ENCODE measurements around the gene SIX5.
A peak's percentile ranks its signal among the peaks of the same experiment; 100 is the strongest.

SIX5 gene

GRCh38 chr19:45792470-45793177 is 23.6 kb upstream of the SIX5 start, which contains the start of gene DMWD:
Gene DMWD, minus strand, starts transcription at chr19:45792845. Its CDS starts 89 bp downstream, at chr19:45792756.
- peak; percentile 99 for DNase-seq (ENCODE audit: low read depth)

- no peak for DNase-seq (ENCODE audit: low read depth)
Measured at GRCh38 chr19:45791744-45792469, 22.9 kb upstream of the SIX5 start.

GRCh38 chr19:45790942-45791341 is 21.9 kb upstream of the SIX5 start:
- no peak for DNase-seq (ENCODE audit: low read depth)

DNA sequence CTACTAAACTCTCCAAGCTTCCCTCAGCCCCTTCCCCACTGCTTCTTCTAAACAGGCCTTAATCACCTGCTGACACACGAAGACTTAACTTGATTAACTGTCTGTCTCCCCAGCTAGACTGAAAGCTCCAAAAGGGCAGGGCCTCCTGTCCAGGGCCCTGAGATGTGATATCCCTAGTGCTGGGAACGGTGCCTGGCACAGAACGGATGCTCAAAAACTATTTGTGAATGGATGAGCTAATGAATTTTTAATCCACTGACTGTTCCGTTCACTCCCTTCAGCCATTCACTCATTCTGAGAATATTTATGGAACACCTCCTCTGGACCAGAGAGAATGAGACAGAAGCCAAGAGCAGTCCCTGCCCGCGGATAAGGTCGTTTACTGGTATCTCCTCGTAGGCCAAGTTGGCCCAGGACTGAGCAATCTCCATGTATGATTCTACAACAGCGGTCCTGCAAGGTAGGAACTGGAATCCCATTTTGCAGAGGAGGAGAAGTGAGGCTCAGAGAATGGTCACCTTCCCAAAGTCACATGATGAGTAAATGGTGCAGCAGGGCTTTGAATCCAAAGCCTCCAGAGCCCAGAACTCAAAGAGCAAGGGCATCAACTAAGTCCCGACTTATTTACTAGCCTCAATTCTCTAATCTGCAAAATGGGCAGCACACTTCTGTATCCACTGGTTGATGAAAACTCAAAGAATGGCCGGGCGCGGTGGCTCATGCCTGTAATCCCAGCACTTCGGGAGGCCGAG is 20.2 kb upstream of the SIX5 start:
- no peak for DNase-seq (ENCODE audit: low read depth)

DNA sequence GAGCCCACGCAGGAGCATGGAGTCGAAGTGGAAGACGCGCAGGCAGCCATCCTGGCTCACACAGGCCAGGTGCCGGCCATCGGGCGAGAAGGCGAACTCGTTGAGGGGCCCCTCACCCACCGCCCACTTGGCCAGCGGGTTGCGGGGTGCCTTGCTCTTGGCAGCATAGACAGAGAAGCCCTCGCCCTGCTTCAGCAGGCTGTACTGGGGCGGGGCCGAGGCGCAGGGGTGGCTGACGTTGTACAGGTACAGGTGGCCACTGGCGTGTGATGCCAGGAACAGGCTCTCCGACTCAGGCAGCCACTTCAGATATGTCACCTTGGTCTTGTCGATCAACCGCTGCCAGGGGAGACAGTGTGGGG is 17.5 kb upstream of the SIX5 start:
- DNase-seq (ENCODE audit: low read depth) = no peak

DNA sequence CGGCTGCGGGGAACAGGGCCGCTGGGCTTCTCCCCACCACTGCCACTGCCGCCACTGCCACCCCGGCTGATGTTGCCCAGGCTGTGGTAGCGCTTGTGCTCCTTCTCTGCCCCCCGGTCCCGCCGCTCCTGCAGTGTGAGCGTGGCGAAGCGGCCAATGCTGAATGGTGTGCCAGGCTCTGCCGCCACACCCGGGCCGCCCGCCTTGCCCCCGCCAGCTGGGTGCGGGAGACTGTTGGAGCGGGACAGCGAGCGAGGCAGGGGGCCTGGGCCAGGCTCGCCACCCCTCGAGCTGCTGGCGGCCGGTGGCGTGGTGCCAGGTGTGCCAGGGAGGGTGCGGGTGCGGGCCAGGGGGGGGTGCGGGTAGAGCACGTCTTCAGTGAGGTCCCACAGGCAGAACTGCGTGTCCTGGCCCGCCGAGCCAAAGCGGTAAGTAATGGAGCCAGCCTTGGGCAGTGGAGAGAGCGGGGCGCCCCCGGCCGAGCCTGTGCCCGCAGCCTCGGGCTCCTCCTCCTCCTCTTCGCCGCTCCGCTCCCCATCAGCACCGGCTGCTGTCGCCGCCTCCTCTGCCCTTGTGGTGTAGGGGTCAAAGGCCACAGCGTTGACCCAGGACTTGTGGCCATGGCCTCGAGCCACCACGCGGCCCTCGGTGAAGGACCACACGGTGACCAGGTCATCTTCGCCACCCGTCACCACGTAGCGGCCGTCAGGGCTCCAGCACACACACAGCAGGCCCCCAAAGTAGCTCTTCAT is 16.9 kb upstream of the SIX5 start:
- DNase-seq (ENCODE audit: low read depth) = no peak

DNA sequence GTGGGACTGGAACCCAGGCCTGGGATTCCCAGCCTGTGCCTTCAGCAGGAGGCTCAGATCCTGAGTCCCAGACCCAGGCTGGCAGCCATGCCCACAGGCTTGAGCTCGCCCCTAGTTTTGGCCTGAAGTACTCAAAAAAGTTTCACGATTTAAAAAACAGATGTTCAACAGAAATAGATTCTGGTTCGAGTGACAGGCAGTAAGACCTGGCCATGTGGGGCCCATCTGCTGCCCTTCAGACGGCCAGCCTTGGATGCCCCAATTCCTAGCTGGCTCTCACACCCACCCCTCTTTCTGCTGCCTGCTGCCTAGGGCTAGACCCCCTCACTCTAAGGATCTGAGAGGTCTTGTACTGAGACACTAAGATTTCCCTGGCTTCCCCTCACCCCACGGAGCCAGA is 16.0 kb upstream of the SIX5 start:
- no peak for DNase-seq (ENCODE audit: low read depth)

DNA sequence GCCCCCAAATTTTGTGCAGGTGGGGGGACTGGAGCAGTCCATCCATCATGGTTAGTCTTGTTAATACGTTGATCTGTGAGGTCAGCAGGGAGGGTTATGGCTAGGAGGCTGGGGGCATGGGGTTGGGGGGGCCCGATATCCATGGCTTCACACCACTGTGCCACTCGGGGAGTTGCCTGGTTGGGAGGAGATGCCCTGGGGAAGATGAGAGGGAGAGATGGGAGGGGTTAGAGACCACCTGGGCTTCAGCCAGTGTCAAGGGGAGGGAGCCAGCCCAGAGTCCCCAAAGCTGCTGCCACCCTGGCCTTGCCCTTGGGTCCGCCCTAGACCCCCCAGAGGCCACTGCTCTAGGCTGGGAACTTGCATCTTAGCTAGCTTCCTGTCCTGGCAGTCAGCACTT is 15.0 kb upstream of the SIX5 start:
- DNase-seq (ENCODE audit: low read depth) = no peak

DNA sequence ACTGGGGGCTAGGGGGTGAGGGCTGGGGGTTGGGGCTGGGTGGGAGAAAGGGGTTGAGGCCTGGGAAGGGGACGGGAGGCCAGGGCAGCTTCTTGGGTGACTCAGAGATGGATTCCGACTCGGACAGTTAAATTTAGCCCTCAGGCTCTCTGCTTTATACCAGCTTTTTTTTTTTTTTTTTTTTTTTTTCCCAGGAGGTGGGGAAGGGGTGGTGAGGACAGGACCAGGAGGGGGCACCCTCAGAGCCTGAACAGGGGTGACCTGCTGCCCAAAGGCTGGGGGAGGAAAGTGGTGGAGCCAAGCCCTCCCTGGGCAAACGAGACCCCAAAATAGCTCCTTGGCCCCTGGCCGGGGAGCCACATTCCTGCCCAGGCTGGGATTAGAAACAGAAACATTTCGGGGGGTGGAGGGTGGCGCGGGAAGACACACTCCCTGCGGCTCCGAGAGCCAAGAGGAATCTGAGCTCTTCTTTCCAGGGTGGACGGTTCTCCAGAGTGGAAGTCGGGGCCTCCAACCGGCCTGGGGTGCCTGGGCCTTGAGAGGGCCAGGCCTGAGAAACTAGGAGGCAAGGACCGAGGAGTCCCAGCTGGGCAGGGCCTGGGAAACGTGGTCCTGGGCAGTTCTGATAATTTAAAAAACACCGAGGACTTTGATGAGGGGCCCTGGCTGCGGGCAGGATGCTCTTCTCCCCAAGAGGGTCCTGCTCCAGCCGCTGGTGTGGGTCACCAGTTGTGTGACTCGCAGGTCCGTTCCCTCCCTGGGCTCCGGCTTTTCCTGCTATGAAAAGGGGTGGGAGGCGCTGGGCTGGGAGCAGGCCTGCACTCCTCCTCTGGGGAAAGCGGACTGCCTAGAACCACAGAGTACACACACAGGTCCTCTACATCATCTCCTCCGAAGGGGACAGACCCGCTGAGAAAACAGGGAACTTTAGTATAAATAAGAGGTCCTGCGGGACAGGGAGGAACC is 14.1 kb upstream of the SIX5 start:
- DNase-seq (ENCODE audit: low read depth) = no peak

DNA sequence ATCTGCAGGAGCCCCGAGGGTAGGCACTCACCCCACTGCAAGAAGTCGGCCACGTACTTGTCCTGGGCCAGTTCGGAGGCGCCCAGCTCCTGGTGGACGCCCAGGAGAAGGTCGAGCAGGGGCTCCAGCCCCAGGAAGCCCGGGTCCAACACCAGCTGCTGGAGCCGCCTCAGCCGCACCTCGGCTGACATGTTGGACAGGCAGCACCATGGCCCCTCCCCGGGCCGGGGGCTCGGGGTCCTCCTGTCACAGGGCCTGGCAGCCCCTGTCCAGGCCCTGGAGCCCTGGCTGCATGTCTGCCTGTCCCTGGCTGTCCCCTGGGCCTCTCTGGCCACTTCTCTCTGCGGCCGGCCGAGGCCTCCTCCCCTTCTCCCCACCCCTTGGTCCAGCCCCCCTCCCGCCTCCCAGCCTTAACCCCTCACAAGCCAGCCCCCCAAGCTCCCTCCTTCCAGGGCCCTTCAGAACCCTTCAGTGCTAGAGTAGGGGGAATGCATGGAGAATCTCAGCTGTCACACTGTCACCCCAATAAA is 13.2 kb upstream of the SIX5 start, which contains the start of gene DMPK:
TSS of gene DMPK (minus strand) at position 329 of the 530 bp plus-strand sequence. CDS start at position 191, 138 bp downstream.
- no peak for DNase-seq (ENCODE audit: low read depth)

GRCh38 chr19:45781214-45782161 is 12.4 kb upstream of the SIX5 start:
- no peak for DNase-seq (ENCODE audit: low read depth)

DNA sequence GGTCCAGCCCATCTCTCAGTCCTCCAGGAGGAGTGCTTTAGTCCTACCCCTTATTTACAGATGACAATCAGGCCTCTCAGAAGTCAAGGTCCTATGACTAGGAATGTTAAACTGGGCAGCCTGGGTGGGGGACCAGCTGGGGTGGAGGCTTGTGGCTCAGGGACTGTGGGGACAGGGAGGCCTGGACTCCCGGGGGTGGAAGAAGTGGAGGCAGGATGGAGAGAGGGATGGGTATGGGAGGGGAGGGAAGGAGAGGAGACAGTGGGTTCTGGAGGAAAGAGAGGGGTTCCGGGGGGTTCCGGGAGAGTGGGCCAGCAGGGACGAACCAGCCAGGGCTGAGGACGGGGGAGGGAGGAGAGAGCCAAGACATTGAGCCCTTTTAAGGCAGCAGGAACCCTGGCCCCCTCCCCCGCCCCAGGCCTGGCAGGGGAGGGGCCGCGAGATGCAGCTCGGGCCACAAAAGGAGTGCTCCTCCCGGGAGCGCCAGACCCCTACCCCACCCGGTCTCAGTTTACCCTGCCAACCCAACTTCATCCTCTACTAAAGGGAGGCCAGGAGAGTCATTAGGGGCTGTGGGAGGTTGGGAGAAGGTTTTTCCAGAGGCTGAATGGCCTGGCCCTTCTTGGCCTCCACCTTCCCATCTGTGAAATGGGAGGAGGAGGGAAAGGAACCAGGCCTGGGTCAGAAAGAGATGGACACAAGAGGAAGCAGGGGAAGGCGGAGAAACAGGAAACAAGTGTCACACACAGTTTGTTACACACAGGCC is 11.6 kb upstream of the SIX5 start:
- no peak for DNase-seq (ENCODE audit: low read depth)

DNA sequence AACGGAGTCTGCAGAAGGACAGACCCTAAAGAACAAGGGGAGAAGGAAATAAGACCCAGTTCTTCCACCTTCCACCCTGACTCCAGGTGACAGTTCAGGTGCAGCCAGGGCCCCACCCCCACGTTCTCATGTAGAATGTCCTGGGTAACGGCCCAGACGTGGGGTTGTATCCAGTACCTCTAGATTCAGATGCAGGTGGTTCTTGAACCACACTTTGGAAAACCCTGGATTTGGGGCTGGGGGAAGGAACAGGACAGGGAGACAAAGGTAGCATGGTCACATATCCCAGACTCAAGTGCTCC is 11.0 kb upstream of the SIX5 start:
- no peak for DNase-seq (ENCODE audit: low read depth)

- peak; percentile 59 for DNase-seq (ENCODE audit: low read depth)
Measured at GRCh38 chr19:45779231-45780145, 10.4 kb upstream of the SIX5 start.

DNA sequence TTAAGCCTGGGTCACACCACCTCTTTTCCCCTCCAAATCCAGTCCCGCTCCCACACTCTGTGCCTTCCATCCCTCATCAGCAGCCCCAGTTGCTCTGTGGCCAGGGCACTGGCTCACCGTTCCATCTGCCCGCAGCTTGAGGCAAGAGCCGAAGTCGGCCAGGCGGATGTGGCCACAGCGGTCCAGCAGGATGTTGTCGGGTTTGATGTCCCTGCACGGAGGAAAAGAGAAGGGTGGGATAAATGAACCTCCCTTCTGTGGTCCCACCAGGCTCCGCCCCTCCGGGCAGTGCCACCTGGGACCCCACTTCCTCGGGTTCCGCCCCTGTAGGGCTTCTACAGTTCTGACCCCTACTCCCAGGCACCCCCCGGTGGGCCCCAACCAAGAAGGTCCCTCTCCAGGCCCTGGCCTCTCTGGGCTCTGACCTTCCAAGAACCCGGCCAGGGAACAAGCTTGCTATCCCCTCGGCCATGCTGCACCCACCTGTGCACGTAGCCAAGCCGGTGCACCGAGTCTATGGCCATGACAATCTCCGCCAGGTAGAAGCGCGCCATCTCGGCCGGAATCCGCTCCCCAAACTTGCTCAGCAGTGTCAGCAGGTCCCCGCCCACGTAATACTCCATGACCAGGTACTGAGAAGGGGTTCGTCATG is 9.1 kb upstream of the SIX5 start:
- no peak for DNase-seq (ENCODE audit: low read depth)

DNA sequence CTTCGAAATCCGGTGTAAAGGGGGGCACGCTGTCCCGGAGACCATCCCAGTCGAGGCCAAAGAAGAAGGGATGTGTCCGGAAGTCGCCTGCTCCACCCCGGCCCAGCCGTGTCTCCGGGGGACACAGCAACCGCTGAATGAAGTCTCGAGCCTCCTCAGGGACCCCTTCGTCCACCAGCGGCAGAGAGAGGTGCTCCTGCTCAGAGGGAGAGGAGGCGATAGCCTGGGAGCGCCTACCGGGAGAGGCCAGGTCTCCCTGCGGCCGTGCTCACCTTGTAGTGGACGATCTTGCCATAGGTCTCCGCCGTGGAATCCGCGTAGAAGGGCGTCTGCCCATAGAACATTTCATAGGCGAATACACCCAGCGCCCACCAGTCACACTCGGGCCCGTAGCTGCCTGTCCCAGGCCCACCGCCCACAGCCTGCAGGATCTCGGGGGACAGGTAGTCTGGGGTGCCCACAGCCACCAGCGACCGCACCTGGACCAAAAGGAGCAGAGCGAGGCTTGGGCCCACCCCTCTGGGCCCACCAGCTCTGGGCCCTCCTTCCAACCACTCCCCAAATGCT is 8.4 kb upstream of the SIX5 start:
- DNase-seq (ENCODE audit: low read depth) = no peak

GRCh38 chr19:45774765-45775164 is 5.7 kb upstream of the SIX5 start:
- no peak for DNase-seq (ENCODE audit: low read depth)
